Common myeloid progenitor, CD34-positive (primary cell): ENCODE data around the gene SAMD9.
A peak's percentile ranks its signal among the peaks of the same experiment; 100 is the strongest.

ENCODE experiments used
- CTCF ChIA-PET: fragments of 350-600 bp; sonication (Branson Sonifier 250); formaldehyde crosslinking; loops from one replicate; lab custom pipeline; 2021; ENCODE audit warnings: antibody characterized with exemption; lab: Charles Lee
- POLR2A ChIA-PET: fragments of 350-600 bp; sonication (Branson Sonifier 250); formaldehyde crosslinking; loops from one replicate; lab custom pipeline; 2021; ENCODE audit warnings: antibody characterized with exemption; lab: Charles Lee
- DNase-seq, 3 donors: peaks; one replicate each; pipeline versions ENCODE4 v3.0.0 to v3.0.0-alpha.2; 2013
- H3K27ac ChIP-seq, 2 experiments: 1 replicate in 1 of 2; 2 replicates in 1 of 2; pipeline ENCODE4 v1.7.0; 2013; ENCODE audit warnings: inconsistent platforms in 2 of 2, low read length in 2 of 2, mild to moderate bottlenecking in 2 of 2, low read depth in 1 of 2, moderate library complexity in 1 of 2; ENCODE audit not compliant: severe bottlenecking in 2 of 2, insufficient read depth in 1 of 2, poor library complexity in 1 of 2
- H3K27me3 ChIP-seq, 5 experiments: replicated peaks in 2 of 5; 1 replicate in 3 of 5; 2 replicates in 2 of 5; pipeline versions ENCODE4 v1.6.1 to v1.7.0; 2013; ENCODE audit warnings: low read length in 4 of 5, mild to moderate bottlenecking in 2 of 5, moderate library complexity in 2 of 5, inconsistent platforms in 1 of 5; ENCODE audit not compliant: insufficient read depth in 5 of 5, control insufficient read depth in 4 of 5
- H3K36me3 ChIP-seq, 4 experiments: 1 replicate in 2 of 4; 2 replicates in 2 of 4; pipeline versions ENCODE4 v1.6.1 to v1.7.0; 2013; ENCODE audit warnings: low read length in 3 of 4, control low read depth in 1 of 4, mild to moderate bottlenecking in 1 of 4; ENCODE audit not compliant: control insufficient read depth in 4 of 4, insufficient read depth in 4 of 4
- H3K4me1 ChIP-seq, 4 experiments: 1 replicate in 3 of 4; 2 replicates in 1 of 4; pipeline versions ENCODE4 v1.6.1 to v1.7.1; 2013; ENCODE audit warnings: low read length in 3 of 4, mild to moderate bottlenecking in 3 of 4, control low read depth in 1 of 4, inconsistent platforms in 1 of 4, moderate library complexity in 1 of 4; ENCODE audit not compliant: control insufficient read depth in 4 of 4, insufficient read depth in 4 of 4; ENCODE audit errors: control extremely low read depth in 1 of 4
- H3K4me3 ChIP-seq, 7 experiments: 1 replicate in 4 of 7; 2 replicates in 3 of 7; pipeline versions ENCODE4 v1.5.1 to v1.7.0; 2013; ENCODE audit warnings: mild to moderate bottlenecking in 7 of 7, low read length in 6 of 7, moderate library complexity in 6 of 7, inconsistent platforms in 2 of 7, low read depth in 2 of 7, control low read depth in 1 of 7; ENCODE audit not compliant: insufficient read depth in 4 of 7, control insufficient read depth in 1 of 7; ENCODE audit errors: extremely low read depth in 1 of 7
- H3K9me3 ChIP-seq, 5 experiments: 1 replicate in 4 of 5; 2 replicates in 1 of 5; pipeline versions ENCODE4 v1.6.1 to v1.7.1; 2013; ENCODE audit warnings: low read length in 4 of 5, mild to moderate bottlenecking in 2 of 5, inconsistent platforms in 1 of 5, low read depth in 1 of 5, moderate library complexity in 1 of 5; ENCODE audit not compliant: control insufficient read depth in 4 of 5, insufficient read depth in 2 of 5; ENCODE audit errors: control extremely low read depth in 1 of 5
- WGBS: methylation state at CpG from one replicate; pipeline ENCODE4 v1.1.5; 2013; ENCODE audit not compliant: insufficient coverage; 5-methylcytosine and 5-hydroxymethylcytosine counted together

SAMD9 gene

DNA sequence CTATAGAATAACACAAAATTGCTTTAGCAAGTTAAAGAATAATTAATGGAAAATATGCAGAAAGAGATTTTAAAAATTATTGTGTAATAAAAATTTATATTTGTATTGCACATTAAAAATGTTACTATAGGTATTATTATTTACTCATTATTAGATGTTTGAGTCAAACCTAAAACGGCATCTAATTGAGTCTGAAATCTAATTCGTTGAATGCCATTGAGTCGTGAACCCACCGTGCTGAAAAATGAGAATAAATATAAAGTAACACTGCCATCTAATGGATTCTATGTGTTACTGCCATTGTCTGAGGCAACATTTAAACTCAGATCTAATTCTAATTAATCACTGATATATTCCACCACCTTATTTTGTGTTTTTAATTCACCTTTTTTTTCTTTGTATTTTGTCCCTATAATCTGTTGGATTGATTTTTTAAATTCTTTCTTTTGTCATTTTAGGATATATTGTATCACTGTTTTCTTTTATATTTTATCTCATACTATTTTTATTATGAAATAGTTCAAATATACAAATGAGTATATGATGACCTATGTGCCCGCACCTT is 62.2 kb downstream of the SAMD9 start:
- WGBS: no CpG with 5 or more reads among the region's 5 CpGs
- Histone ChIP-seq H3K27me3 (no peaks in the 10 kb centered on the region), H3K27ac (no peak overlapping the region), H3K4me1 (peaks cover 7 to 29% (median 20%) of the 10 kb centered on the region in 4 experiments), H3K9me3 (no peaks in the 10 kb centered on the region), H3K36me3 (no peaks in the 10 kb centered on the region), H3K4me3 (no peak overlapping the region)
- peak; percentile 57 to 75 (median 73) for DNase-seq
- ChIA-PET CTCF (interaction anchor here (1.0 to 1.1 kb wide), 2 partner anchors 360 to 445 kb away, joined by 3 read pairs; no protein-coding TSS in a partner anchor), POLR2A (no interaction called here)

DNA sequence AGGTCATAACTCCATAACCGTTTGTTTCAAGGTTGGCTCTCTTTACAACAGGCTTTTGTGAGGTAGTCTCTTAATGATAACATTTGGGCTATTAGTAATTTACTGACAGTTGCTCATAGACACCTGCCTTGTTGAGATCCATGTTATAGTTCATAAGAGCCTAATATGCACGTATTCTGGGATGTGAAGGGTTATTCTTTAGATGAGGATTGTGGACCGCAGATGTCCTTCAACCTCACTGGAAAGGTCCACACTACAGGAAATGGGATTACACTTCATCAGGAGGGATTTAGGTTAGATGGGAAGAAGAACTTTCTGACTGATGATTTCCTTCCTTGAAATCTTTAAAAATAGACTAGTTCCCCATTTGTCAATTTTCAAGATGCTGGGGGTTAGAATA is 62.8 kb downstream of the SAMD9 start:
- no CpG with 5 or more reads among the region's 3 CpGs for WGBS
- ChIA-PET CTCF (no interaction called here), POLR2A (no interaction called here)
- no peaks in the 10 kb centered on the region for H3K27me3 ChIP-seq
- no peak overlapping the region for H3K4me3 ChIP-seq
- no peaks in the 10 kb centered on the region for H3K9me3 ChIP-seq
- H3K36me3 ChIP-seq: no peaks in the 10 kb centered on the region
- H3K4me1 ChIP-seq: peaks cover 7 to 29% (median 20%) of the 10 kb centered on the region in 4 experiments
- no peak overlapping the region for H3K27ac ChIP-seq
- DNase-seq: no peak

DNA sequence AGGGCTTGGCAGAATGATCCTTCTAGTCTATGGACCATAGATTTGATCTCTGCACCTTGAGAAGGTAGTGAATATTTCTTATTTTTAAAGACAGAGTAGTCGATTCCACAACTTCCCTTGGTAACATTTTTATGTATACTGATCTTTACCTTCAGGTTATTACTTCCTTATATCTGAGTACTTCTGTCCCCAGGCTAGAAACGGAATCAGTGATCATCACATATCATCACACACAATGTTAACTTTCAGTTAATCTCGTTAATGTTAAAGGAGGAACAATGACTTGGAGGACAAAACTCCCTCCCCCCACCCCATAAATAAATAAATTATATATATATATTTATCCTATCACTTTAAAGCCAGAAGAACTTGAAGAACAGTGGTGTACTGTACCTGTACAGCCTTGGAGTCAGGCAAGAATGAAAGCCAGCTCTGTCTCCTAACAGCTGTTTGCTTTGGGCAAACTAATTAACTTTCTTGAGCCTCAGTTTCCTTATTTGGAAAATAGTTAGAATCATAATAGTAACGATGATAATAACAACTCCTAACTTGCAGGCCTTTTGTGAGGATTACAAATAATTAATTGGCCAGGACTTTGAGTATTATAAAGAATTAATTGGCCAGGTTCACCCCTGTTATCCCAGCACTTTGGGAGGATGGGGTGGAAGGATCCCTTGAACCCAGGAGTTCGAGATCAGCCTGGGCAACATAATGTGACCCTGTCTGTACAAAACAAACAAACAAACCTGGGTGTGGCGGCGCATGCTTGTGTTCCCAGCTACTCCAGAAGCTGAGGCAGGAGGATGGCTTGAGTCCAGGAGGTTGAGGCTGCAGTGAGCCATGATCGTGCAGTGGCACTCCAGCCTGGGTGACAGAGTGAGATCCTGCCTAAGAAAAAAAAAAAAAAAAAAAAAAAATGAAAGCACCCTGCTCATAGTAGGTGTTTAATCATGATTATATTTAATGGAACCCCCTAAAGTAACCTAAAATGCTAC is 63.5 kb downstream of the SAMD9 start:
- Histone ChIP-seq H3K27me3 (no peaks in the 10 kb centered on the region), H3K4me3 (peak overlapping the region in 1 of 7 experiments; percentile 26), H3K4me1 (peaks cover 7 to 29% (median 20%) of the 10 kb centered on the region in 4 experiments), H3K27ac (no peak overlapping the region), H3K36me3 (no peaks in the 10 kb centered on the region), H3K9me3 (no peaks in the 10 kb centered on the region)
- 93% methylated on average over 3 of the region's 8 CpGs for WGBS
- peak in 2 of 3 donors; percentile 51 to 59 for DNase-seq
- ChIA-PET POLR2A (no interaction called here), CTCF (interaction anchor here (0.5 to 1.1 kb wide), 4 partner anchors 8 to 435 kb away, joined by 3 to 4 read pairs (median 4); no protein-coding TSS in a partner anchor)

DNA sequence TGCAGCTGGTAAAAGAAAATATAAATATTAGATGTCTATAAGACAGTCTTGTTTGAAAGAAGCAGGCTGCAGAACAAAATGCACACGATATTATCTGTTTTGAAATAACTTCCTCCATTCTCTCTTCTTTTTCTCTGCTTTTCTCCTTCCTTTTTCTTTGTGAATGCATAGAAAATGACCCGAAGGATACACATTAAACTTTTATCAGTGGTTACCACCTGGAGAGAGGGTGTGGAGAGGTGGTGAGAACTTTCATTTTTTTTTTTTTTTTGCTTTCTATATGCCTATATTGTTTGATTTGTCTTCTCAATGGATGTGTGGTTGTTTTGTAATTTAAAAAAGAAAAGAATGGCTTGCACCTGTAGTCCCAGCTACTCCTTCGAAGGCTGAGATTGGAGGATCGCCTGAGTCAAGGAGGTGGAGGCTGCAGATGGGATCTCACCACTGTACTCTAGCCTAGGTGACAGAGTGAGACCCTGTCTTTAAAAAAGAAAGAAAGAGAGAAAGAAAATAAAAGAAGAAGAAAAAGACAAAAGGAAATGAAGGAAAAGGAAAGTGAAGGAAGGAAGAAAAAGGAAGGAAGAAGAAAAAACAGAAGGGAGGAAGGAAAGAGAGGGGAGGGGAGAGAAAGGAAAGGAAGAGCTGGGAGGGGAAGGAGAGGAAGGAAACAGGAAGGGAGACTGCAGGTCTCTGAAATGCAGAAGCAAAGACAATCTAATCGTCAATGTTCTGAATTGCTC is 64.4 kb downstream of the SAMD9 start:
- no peaks in the 10 kb centered on the region for H3K27me3 ChIP-seq
- ChIA-PET CTCF (interaction anchor here (0.5 to 1.1 kb wide), 3 partner anchors 187 to 434 kb away, joined by 3 to 4 read pairs (median 4); no protein-coding TSS in a partner anchor), POLR2A (no interaction called here)
- H3K27ac ChIP-seq: no peak overlapping the region
- H3K9me3 ChIP-seq: no peaks in the 10 kb centered on the region
- 0% methylated on average over 1 of the region's 5 CpGs for WGBS
- H3K36me3 ChIP-seq: no peaks in the 10 kb centered on the region
- peak in 2 of 3 donors; percentile 25 to 44 for DNase-seq
- peaks cover 7 to 29% (median 20%) of the 10 kb centered on the region in 4 experiments for H3K4me1 ChIP-seq
- peak overlapping the region in 3 of 7 experiments; percentile 26 to 40 (median 39) for H3K4me3 ChIP-seq

DNA sequence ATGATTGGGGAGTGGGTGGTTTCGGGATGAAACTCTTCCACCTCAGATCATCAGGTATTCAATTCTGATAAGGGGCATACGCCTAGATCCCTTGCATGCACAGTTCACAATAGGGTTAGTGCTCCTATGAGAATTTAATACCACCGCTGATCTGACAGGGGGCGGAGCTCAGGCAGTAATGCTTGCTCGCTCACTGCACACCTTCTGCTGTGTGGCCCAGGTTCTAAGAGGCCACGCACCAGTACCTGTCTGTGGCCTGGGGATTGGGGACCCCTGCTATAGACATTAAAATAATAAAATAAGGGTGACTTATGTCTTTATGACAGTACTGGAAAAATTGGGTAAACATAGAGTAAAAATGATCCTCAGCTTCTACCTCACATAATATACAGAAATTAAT is 66.1 kb downstream of the SAMD9 start:
- peaks cover 7 to 29% (median 20%) of the 10 kb centered on the region in 4 experiments for H3K4me1 ChIP-seq
- H3K4me3 ChIP-seq: no peak overlapping the region
- CTCF ChIA-PET: no interaction called here
- H3K27ac ChIP-seq: no peak overlapping the region
- no peaks in the 10 kb centered on the region for H3K9me3 ChIP-seq
- H3K27me3 ChIP-seq: no peaks in the 10 kb centered on the region
- no peak for DNase-seq
- no peaks in the 10 kb centered on the region for H3K36me3 ChIP-seq
- POLR2A ChIA-PET: no interaction called here
- 94% methylated on average over 4 of the region's 6 CpGs for WGBS
